Stimulated activated CD8-positive, alpha-beta memory T cell treated with anti-CD3 and anti-CD28 coated beads, Interleukin-4, amount 100 ng/mL, for 1 hour (primary cell): ENCODE results near the gene LCE1F.

Experiments
- DNase-seq, 2 donors: peaks; one replicate each; pipeline ENCODE4 v3.0.0-alpha.2; 2020; ENCODE audit warnings: low read depth in 2 of 2, low spot score in 1 of 2

Gene LCE1F

DNA sequence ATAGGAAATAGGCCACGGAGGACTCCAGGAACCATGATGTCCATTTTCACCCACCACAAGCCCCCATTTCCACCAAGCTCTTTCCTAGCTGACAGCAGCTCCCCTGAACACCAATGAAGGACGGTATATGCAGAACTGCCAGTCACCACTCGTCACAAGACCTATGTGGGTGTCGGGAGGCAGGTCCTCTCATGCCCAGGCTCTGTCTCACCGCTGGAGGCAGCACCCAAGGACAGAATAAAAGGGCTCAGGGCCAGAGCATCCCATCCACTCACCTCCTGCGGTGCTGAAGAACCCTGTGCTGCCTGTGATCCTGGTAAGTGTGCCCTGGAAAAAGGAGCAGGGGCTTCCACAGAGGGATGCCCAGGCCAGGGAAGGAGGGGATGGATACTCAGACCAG is at the start of gene LCE1F:
Gene LCE1F, plus strand, starts transcription at position 266 of the 400 bp plus-strand sequence. CDS start 1,232 bp downstream, outside the sequence.
- no peak for DNase-seq

GRCh38 chr1:152725261-152725660 is 49.7 kb upstream of the LCE1F start:
- no peak for DNase-seq

DNA sequence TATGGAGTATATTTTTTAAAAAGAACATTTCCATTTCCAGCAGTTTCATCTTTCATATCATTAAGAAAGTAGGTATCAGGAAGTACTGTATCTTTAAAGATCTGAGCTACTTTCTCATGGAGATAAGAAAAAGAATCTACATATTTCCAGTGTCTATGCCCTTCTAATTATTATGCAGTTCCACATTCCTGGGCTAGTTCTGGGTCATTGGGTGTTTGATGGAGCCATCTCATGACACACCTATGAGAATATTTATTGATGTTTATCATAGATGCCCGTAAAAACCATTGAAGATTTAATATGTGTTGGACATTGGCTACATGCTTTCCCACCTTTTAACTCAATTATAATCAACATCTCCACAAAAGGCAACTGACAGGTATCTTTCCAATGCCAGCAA is 46.0 kb upstream of the LCE1F start:
- DNase-seq, result no peak

DNA sequence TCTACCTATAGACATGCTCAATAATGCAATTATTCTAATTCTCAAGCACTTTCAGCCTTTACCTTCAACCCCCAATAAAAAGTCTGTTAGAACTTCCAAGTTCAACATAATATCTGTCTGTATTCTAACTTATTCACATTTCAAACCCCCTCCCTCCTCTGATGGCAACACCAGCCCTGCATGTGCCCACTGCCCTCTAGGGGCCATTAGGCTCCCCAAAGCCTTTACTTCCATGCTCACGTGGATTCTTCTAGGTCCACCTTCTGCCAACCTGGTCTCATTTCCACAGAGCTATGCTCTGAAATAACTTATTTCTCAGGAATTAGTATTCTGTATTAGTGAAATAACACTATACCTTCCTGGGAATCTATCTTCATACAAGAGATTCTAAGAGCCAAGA is 39.3 kb upstream of the LCE1F start:
- no peak for DNase-seq

DNA sequence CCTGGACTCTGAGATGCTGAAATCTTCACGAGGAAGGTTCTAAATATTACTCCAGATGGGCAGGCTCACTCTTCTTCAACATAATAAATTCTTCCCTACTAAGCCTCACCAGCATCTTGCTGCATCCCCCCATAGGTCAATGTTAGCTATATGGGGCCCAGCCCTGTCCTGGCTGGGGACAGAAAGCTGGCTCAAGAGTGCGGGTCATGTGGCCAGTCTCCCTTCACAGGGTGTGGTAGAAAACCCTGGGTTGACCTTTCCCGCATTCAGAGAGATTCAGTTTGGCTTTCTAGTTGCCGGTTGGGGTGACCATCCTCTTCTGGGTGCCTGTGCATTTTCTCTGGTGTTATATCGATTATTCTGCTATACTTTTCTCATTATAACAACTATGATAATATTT is 36.9 kb upstream of the LCE1F start:
- DNase-seq, result no peak

DNA sequence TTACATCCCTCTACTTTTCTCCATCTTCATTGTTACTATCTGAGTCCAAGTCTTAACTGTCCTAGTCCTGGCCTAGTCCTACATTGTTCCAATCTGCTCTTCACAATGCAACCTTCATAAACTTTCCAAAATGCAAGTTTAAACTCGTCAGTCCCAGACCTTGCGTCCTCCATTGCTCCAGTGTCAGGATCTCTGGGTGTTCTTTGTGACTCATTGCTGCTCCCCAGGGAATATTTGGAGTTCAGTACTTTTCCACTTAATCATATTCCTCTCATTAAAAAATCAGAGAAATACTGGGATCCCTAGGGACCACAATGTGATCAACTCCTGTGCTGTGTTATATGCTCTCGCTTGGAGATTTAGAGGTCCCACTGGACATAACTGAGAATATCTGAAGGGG is 35.1 kb upstream of the LCE1F start:
- DNase-seq, result no peak

DNA sequence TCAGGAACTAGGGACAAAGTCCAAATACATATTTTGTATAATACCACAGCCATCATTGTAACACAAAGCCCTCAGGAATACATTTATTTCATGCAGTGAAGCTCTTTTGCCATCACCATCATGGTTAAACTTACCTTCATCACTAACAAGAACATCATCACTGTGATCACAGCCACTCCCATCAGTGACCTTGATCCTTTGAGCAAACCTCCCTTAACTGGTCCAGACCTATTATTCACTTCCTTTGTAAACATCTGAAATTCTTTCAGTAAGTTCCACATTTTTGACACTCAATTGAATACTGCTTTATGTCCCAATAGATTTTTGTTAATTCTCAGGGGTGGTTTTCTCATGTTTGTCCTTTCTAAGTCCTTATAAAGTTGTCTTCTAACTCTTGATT is 33.3 kb upstream of the LCE1F start:
- no peak for DNase-seq

- DNase-seq, result no peak
Measured at GRCh38 chr1:152743371-152744145, 31.4 kb upstream of the LCE1F start.

- DNase-seq, result no peak
Measured at GRCh38 chr1:152745289-152745704, 29.6 kb upstream of the LCE1F start.

- no peak for DNase-seq
Measured at GRCh38 chr1:152745765-152746444, 29.0 kb upstream of the LCE1F start.

GRCh38 chr1:152747831-152748230 is 27.1 kb upstream of the LCE1F start:
- DNase-seq, result no peak

- DNase-seq, result no peak
Measured at GRCh38 chr1:152752225-152752624, 22.7 kb upstream of the LCE1F start.

GRCh38 chr1:152753586-152753985 is 21.4 kb upstream of the LCE1F start:
- no peak for DNase-seq

DNA sequence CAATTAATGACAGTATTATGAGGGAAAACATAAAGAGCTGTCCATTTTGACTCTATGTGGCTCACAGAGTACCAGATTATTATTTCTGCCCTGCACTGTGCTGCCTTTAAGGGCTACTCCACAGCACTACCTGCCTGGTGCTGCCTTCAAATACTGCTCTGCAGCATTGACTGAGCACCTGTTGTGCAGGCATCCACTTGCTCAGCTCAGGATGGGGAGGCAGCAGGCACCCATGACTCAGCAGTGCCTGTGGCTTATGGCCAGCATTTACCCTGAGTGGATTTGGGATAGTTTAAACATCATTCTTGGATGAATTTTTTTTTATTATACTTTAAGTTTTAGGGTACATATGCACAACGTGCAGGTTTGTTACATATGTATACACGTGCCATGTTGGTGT is 18.1 kb upstream of the LCE1F start:
- DNase-seq, result no peak

DNA sequence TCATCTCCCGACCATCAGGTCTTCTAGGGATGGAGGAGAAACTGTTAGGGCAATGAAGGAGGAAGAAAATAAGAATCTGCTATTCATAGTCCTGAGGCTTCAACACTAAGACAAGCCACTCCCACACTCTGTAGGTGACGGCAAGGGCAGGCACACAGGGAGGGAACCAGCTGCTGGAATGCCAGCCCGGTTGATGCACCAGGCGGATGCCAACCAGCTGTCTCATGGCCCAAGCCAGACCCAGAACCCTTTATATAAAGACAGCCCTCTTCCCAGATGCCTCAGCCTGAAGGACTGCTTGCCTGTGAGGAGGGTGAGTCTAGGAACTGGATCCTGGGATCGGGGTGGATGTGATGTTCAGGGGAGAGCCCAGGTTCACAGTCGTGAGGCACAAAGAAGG is 17.2 kb upstream of the LCE1F start, which contains the start of gene KPRP:
Gene KPRP, plus strand, starts transcription at position 279 of the 400 bp plus-strand sequence. CDS start 1,564 bp downstream, outside the sequence.
- DNase-seq, result no peak

DNA sequence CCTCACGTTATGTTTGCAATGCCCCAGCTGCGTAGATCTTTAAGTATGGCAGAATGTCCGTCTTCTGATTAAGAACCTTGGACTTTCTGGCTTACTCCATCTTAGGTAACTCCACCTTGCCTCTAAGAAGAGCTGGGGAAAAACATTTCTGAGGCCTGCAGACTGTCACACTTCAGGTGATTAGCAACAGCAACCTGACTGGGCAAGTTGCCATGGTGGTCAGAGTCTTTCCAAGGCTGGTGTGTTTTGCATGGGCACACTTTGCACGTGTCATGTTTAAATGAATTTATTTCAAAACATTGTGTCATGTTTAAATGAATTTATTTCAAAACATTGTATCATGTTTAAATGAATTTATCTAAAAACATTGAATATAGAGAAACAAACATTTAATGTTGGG is 16.3 kb upstream of the LCE1F start:
- DNase-seq, result no peak

DNA sequence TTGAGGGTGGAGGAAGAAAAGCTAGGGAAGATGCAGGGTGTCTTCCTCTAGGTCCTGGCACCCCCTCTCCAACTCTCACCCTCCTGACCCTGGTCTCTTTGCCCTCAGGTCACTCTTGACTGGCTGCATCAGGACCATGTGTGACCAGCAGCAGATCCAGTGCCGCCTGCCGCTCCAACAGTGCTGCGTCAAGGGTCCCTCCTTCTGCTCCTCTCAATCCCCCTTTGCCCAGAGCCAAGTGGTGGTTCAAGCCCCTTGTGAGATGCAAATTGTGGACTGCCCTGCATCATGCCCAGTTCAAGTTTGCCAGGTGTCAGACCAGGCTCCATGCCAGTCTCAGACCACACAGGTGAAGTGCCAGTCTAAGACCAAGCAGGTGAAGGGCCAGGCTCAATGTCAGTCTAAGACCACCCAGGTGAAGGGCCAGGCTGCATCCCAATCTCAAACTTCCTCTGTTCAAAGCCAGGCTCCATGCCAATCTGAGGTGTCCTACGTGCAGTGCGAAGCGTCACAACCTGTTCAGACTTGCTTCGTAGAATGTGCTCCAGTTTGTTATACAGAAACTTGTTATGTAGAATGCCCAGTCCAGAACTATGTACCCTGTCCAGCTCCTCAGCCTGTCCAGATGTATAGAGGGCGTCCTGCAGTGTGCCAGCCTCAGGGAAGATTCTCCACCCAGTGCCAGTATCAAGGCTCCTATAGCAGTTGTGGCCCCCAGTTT is 15.3 kb upstream of the LCE1F start:
- DNase-seq, result no peak

GRCh38 chr1:152760551-152761190 is 14.3 kb upstream of the LCE1F start:
- DNase-seq, result no peak

DNA sequence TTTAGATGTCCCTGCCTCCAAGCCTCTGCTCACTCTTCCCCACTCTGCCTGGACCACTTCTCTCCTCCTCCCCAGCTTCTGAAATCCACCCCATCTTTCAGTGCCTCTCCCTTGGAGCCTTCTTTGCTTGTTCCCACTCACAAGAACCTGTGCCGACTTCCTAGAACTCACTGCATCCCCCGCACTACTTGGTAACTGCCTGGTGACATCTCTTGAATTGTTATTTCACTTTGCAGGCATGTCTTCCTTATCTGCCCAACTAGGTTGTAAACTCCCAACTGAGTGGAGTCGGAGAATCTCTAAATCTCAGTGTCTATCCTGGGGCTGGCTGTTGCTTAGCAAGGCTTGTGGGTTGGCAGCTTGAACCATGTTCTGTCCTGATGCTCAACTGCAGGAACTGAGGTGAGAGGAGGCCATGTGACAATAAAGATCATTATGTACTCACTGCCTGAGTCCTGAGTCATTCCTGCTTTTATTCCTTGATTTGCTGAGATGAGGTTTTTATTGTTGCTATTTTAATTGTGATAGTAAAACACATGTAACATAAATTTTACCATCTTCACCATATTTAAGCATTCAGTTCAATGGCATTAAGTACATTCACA is 13.2 kb upstream of the LCE1F start:
- DNase-seq, result no peak

GRCh38 chr1:152768847-152769533 is 6.0 kb upstream of the LCE1F start:
- no peak for DNase-seq
